NCI-H2171 treated with DMSO at 0.1 percent for 48 hours (cell line): ENCODE results near the gene PKIB.
"Not testable (repeated sequence)": the region's sequence is repeated elsewhere in the genome, so short reads cannot be mapped to it uniquely, and the experiment has no call there.

Experiments
- DNase-seq: peaks from one replicate; lab custom pipeline; 2025; lab: John Stamatoyannopoulos, UW

PKIB gene

GRCh38 chr6:122620902-122621301, 10.7 kb downstream of the PKIB start:
- peak; percentile 20 for DNase-seq

GRCh38 chr6:122621638-122622037, 11.4 kb downstream of the PKIB start:
- DNase-seq = peak; percentile 59

GRCh38 chr6:122622479-122622878, 12.3 kb downstream of the PKIB start:
- peak; percentile 37 for DNase-seq

- no peak for DNase-seq
Observed at GRCh38 chr6:122623279-122623678, 13.1 kb downstream of the PKIB start.

- DNase-seq = no peak
Observed at GRCh38 chr6:122624853-122625252, 14.6 kb downstream of the PKIB start.

GRCh38 chr6:122628714-122629113, 18.5 kb downstream of the PKIB start:
- DNase-seq = no peak

- no peak for DNase-seq
Observed at GRCh38 chr6:122631571-122632249, 21.5 kb downstream of the PKIB start.

- DNase-seq = no peak
Observed at GRCh38 chr6:122640366-122640765, 30.2 kb downstream of the PKIB start.

- DNase-seq = no peak
Observed at GRCh38 chr6:122641819-122642218, 31.6 kb downstream of the PKIB start.

- not testable (repeated sequence) for DNase-seq
Observed at GRCh38 chr6:122642604-122643003, 32.4 kb downstream of the PKIB start.

GRCh38 chr6:122645256-122645655, 35.1 kb downstream of the PKIB start:
- DNase-seq = peak; percentile 54

- DNase-seq = no peak
Observed at GRCh38 chr6:122647765-122648164, 37.6 kb downstream of the PKIB start.

- no peak for DNase-seq
Observed at GRCh38 chr6:122648726-122649125, 38.5 kb downstream of the PKIB start.

GRCh38 chr6:122649701-122650100, 39.5 kb downstream of the PKIB start:
- no peak for DNase-seq

GRCh38 chr6:122650403-122650802, 40.2 kb downstream of the PKIB start:
- DNase-seq = no peak

GRCh38 chr6:122651031-122651430, 40.8 kb downstream of the PKIB start:
- DNase-seq = no peak

- no peak for DNase-seq
Observed at GRCh38 chr6:122651604-122652003, 41.4 kb downstream of the PKIB start.

GRCh38 chr6:122652431-122652830, 42.2 kb downstream of the PKIB start:
- no peak for DNase-seq

- no peak for DNase-seq
Observed at GRCh38 chr6:122653094-122653493, 42.9 kb downstream of the PKIB start.

- no peak for DNase-seq
Observed at GRCh38 chr6:122654012-122654411, 43.8 kb downstream of the PKIB start.

GRCh38 chr6:122657601-122658000, 47.4 kb downstream of the PKIB start:
- DNase-seq = no peak

GRCh38 chr6:122660296-122660695, 50.1 kb downstream of the PKIB start:
- no peak for DNase-seq

- peak; percentile 14 for DNase-seq
Observed at GRCh38 chr6:122663981-122664380, 53.8 kb downstream of the PKIB start.

GRCh38 chr6:122665929-122666328, 55.7 kb downstream of the PKIB start:
- DNase-seq = no peak
